NT2/D1 (cell line): Measurements from ENCODE around the gene PKNOX2.

Experiments
- DNase-seq: peaks from one replicate; pipeline ENCODE4 v3.0.0-alpha.2; 2011; ENCODE audit warnings: low read depth, low spot score
- H3K27me3 ChIP-seq: 2 replicates; pipeline ENCODE4 v1.6.0; 2011; ENCODE audit warnings: mild to moderate bottlenecking; ENCODE audit not compliant: insufficient read length, insufficient read depth
- H3K36me3 ChIP-seq: 2 replicates; pipeline ENCODE4 v1.6.1; 2011; ENCODE audit warnings: mild to moderate bottlenecking, low read length, mixed read lengths; ENCODE audit not compliant: insufficient read depth, insufficient read length
- H3K4me1 ChIP-seq: 2 replicates; pipeline ENCODE4 v1.5.1; 2011; ENCODE audit not compliant: insufficient read depth, insufficient read length
- H3K4me3 ChIP-seq: 2 replicates; pipeline ENCODE4 v1.5.1; 2011; ENCODE audit warnings: low read depth; ENCODE audit not compliant: insufficient read length
- H3K9ac ChIP-seq: 2 replicates; pipeline ENCODE4 v1.6.0; 2011; ENCODE audit warnings: low read depth; ENCODE audit not compliant: insufficient read length
- H3K9me3 ChIP-seq: 2 replicates; pipeline ENCODE4 v1.5.1; 2011; ENCODE audit warnings: mild to moderate bottlenecking, low read length; ENCODE audit not compliant: insufficient read depth
- SUZ12 ChIP-seq: IDR thresholded peaks from 2 replicates; pipeline ENCODE4 v1.6.1; 2011; ENCODE audit not compliant: insufficient read length, insufficient read depth; ENCODE audit errors: extremely low read depth
- YY1 ChIP-seq: IDR thresholded peaks from 2 replicates; pipeline ENCODE4 v1.6.1; 2011; ENCODE audit not compliant: insufficient read length, insufficient read depth
- ZNF274 ChIP-seq: IDR thresholded peaks from 2 replicates; pipeline ENCODE4 v1.6.1; 2011; ENCODE audit warnings: mild to moderate bottlenecking, low read depth, low read length

PKNOX2 gene

DNA sequence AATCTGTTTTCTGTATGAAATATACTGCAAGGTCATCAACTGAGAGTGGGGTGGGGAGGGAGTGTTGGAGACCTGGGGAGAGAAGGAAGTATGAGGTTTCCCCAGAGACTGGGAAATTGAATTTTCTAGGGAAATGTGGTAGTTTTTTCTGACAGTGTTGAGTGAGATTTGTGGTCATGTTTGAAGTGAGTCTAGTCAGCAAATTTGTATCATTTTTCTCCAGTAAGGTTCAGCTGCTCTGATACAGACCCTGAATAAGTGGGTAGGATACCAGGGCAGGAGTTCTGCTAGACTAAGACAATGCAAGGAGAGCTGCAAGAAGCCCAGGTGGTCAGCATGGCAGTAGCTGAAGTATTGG, 112.0 kb downstream of the PKNOX2 start:
- Histone ChIP-seq H3K9me3 (no peaks in the 10 kb centered on the region), H3K36me3 (no peaks in the 10 kb centered on the region), H3K9ac (no peak overlapping the region), H3K4me3 (no peak overlapping the region), H3K27me3 (no peaks in the 10 kb centered on the region), H3K4me1 (no peaks in the 10 kb centered on the region)
- no peak for TF ChIP-seq SUZ12
- no peak for TF ChIP-seq YY1
- no peak for TF ChIP-seq ZNF274
- no peak for DNase-seq

DNA sequence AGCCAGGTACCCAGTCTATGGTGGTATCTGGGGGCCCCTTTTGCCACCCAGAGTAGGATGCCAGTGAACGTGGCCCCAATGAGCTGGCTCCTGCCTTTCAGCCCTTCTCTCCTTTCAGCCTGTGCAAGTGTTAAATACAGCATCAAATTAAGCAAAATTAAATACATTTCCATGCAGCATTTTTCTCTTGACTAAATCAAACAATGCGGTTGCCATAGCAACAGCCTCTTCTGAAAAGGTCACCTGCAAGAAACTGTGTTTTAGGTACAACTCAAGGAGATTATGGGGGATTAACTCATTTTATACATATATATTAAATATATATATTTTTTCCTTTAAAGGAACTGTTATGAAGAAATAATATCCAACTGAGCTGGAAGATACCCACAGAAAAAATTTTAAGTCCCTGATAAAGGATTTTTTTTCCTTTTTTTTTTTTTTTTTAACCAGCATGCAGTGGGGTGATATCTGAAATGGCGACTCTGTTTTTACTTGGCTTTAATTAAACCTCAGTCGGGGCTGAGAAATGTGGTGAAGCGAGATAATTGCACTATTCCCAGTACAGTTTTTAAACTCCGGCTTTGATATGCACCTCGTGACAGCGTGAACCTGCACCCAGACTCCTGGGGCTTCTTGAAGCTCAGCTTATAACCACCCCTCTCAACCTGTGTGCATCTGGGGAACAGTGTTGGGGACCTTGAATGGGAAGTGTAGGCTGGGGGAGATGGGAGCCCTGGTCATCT, 115.3 kb downstream of the PKNOX2 start:
- Histone ChIP-seq H3K4me1 (no peaks in the 10 kb centered on the region), H3K9me3 (no peaks in the 10 kb centered on the region), H3K36me3 (no peaks in the 10 kb centered on the region), H3K27me3 (no peaks in the 10 kb centered on the region), H3K4me3 (no peak overlapping the region), H3K9ac (no peak overlapping the region)
- no peak for DNase-seq
- no peak for TF ChIP-seq YY1
- no peak for TF ChIP-seq ZNF274
- TF ChIP-seq SUZ12: no peak

DNA sequence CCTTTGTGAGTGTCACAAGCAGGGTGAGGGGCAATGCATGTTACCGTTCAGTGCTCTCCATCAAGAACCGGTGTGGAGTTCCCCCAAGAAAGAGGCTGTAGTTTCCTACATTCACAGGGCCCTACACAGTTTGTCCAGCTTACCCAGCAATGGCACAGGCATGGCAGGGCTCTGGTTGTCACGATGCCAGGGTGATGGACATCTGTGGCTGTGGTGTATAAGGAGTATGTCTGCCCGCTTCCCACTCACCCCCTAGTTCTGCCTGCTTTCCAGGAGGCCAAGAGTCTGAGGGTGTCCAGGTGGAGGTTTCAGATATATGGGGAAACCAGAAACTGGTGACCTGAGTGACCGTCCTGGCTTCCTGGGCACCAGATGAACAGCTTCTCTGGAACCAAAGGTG, 116.1 kb downstream of the PKNOX2 start:
- Histone ChIP-seq H3K27me3 (no peaks in the 10 kb centered on the region), H3K36me3 (no peaks in the 10 kb centered on the region), H3K9ac (no peak overlapping the region), H3K4me3 (no peak overlapping the region), H3K4me1 (no peaks in the 10 kb centered on the region), H3K9me3 (no peaks in the 10 kb centered on the region)
- TF ChIP-seq ZNF274 (no peak), SUZ12 (no peak), YY1 (no peak)
- no peak for DNase-seq

DNA sequence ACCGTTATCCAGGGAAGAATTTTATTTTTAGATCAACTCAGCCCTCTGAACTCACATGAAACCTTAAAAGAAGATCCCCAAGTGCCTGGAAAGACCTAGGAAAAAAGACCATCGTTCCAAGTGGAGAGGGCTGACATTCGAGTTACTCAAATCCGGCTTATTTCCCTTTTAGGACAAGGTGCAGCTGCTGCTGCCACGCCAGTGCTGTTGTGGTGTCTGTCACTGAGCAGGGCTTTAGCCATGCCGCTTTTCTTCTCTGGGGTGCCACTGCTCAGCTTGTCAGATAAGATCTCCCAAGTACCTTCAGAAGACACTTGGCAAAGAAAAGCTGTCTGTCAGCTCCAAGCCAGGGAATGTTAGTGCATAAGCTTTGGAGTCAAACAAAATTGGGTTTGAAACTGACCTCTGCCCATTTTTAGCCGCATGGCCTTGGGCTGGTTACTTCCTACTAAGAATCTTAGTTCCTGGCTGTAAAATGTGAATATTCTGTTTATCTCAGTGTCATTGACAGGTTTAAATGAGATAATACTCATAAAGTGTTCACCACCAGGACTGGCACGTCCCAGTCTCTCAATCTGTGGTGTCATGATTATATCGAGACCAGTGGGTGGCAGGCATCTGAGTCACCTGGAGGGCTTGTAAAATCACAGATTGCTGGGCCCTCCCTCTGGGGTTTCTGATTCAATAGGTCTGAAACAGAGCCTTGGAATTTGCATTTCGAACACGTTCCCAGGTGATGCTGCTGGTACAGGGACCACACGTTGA, 117.5 kb downstream of the PKNOX2 start:
- no peaks in the 10 kb centered on the region for H3K36me3 ChIP-seq
- no peak for TF ChIP-seq SUZ12
- TF ChIP-seq ZNF274: no peak
- no peaks in the 10 kb centered on the region for H3K27me3 ChIP-seq
- no peak overlapping the region for H3K9ac ChIP-seq
- no peak for DNase-seq
- H3K4me1 ChIP-seq: peaks cover 2% of the 10 kb centered on the region
- no peaks in the 10 kb centered on the region for H3K9me3 ChIP-seq
- H3K4me3 ChIP-seq: no peak overlapping the region

DNA sequence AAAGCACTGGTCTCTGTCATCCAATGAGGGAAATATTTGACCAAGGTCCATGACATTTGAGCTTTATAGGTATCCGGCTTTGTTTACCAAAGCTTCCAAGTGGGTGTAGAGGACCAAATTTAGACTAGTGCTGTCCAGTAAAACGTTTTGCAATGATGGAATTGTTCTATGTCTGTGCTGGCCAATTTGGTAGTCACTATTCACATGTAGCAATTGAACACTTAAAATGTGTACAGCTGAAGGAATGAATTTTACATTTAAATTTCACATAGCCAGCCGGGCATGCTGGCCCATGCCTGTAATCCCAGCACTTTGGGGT, 118.0 kb downstream of the PKNOX2 start:
- H3K36me3 ChIP-seq: no peaks in the 10 kb centered on the region
- no peaks in the 10 kb centered on the region for H3K9me3 ChIP-seq
- no peak for DNase-seq
- peaks cover 4% of the 10 kb centered on the region for H3K4me1 ChIP-seq
- H3K4me3 ChIP-seq: no peak overlapping the region
- TF ChIP-seq YY1: no peak
- no peak for TF ChIP-seq SUZ12
- H3K9ac ChIP-seq: no peak overlapping the region
- no peaks in the 10 kb centered on the region for H3K27me3 ChIP-seq

DNA sequence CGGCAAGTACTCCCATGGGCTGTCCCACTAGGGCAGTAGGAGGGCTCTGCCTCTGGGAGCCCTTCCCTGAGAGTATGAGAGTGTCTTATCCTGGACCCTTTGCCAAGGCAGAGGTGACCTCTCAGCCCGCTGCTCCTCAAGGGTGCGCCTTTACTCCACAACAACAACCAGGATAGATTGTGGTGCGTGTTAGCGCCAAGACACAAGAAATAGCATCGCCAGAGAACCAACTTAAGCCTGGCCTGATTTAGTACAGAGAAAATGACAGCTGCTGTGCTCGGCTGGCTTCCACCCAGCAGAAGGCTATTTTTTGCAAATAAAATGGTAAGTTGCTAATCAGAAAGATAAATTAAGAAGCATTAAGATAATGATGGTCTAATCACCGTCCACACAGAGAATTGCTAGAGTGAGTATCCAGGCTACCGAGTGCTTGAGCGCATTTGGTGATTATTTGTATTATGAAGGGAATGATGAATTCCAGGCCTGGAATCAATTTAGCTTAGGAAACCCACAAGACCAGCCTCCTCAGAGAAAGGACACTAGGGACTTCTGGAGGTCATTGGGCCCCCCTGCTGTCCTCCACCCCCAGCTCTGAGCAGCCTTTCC, 119.8 kb downstream of the PKNOX2 start:
- no peaks in the 10 kb centered on the region for H3K27me3 ChIP-seq
- H3K4me1 ChIP-seq: peaks cover 4% of the 10 kb centered on the region
- no peak overlapping the region for H3K4me3 ChIP-seq
- no peak overlapping the region for H3K9ac ChIP-seq
- no peak for DNase-seq
- TF ChIP-seq SUZ12 (no peak), ZNF274 (no peak), YY1 (no peak)
- H3K36me3 ChIP-seq: no peaks in the 10 kb centered on the region
- no peaks in the 10 kb centered on the region for H3K9me3 ChIP-seq

DNA sequence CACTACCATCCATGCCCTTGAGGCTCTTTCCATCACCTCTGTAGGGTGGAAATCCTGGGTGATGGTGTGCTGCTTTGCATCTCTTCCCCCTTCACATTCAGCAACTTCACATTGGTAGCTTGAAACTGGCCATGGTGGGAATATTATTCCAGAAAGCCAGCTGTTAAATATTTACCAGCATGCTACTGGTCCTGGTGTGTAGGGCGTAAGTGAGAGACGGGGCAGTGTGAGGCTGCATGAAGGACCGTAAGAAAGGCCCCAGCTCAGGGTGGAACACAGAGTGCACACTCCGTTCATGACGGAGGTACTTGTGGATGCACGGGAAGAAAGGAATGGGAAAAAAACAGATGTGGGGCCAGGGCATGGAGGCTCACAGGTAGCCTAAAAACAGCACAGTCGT, 121.3 kb downstream of the PKNOX2 start:
- TF ChIP-seq ZNF274 (no peak), SUZ12 (no peak)

More for the DNA sequence above, 121.3 kb downstream of the PKNOX2 start:
- no peaks in the 10 kb centered on the region for H3K36me3 ChIP-seq
- peaks cover 4% of the 10 kb centered on the region for H3K4me1 ChIP-seq
- no peak overlapping the region for H3K4me3 ChIP-seq
- DNase-seq: no peak
- no peak overlapping the region for H3K9ac ChIP-seq
- H3K9me3 ChIP-seq: no peaks in the 10 kb centered on the region
- H3K27me3 ChIP-seq: no peaks in the 10 kb centered on the region
